Measurements from ENCODE around the gene BATF2.

DNA sequence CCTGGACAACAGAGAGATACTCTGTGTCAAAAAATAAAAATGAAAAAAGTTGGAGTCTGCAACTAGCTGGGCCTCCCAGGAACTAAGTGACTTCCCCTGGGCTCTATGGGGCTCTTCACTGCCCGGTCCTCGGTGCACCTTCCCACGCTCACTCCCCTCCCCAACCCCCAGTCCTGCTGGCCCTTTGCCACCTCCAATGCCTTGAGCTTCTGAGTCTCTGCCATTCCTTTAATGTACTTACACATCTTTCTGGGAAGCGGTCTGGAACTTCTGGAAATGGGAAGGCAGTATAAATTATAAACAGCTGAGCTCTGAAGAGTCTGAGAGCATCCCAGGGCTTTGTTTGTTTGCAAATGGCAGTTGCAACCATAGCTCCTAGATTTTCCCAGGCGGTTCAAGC, 5.9 kb upstream of the BATF2 start:
- TF ChIP-seq, protein P1, sequence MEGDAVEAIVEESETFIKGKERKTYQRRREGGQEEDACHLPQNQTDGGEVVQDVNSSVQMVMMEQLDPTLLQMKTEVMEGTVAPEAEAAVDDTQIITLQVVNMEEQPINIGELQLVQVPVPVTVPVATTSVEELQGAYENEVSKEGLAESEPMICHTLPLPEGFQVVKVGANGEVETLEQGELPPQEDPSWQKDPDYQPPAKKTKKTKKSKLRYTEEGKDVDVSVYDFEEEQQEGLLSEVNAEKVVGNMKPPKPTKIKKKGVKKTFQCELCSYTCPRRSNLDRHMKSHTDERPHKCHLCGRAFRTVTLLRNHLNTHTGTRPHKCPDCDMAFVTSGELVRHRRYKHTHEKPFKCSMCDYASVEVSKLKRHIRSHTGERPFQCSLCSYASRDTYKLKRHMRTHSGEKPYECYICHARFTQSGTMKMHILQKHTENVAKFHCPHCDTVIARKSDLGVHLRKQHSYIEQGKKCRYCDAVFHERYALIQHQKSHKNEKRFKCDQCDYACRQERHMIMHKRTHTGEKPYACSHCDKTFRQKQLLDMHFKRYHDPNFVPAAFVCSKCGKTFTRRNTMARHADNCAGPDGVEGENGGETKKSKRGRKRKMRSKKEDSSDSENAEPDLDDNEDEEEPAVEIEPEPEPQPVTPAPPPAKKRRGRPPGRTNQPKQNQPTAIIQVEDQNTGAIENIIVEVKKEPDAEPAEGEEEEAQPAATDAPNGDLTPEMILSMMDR (IDR thresholded peaks at IDR 0.05), result no peak
- TF ChIP-seq POLR2A (IDR thresholded peaks at IDR 0.05) (no peak), EP300 (IDR thresholded peaks at IDR 0.05) (no peak)

All from ovary (tissue), 3 donors.